ENCODE results near the gene GPD1.
"Not testable (repeated sequence)": the region's sequence is repeated elsewhere in the genome, so short reads cannot be mapped to it uniquely, and the experiment has no call there.

The GPD1 gene

DNA sequence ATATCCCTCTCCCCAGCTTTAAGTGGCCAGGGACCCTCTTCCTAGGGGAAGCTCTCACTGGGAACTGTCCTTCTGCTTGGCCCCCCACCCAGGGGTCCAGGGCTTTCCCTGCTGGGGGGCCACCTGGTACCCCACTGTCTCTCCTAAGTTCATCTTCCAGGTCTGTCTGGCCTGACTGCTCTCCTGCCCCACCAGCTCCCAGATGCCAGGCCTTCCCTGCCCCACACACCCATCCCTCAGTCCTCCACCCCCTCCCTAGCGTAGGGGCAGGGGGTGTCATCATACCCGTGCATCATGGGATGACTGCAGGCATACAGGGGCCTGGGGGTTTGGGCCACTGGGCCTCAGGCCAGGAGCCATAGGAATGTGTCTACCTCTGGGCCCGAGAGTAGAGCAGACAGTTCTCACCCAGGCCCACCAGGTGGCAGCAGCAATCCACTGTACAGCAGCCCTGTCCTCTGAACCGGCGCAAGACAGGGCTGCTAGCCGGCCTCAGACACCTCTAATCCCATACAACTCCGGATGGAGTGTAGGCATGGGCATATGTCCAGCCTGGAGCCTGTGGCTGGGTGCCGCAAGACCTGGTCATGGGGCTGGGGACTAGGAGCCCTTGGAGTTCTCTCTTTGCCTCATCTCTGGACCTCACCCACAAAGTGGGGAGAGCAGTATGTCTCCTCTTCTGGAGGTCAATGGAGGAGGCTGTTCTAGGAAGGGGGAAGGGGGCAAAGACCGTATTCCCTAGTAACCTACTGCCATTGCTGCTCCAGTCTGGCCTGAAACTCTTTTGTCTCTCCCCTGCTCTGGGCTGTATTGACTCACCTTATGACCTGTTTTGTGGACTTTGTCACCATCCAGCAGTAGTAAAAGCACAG is 28.6 kb upstream of the GPD1 start:
- peak; percentile 73 for DNase-seq

DNA sequence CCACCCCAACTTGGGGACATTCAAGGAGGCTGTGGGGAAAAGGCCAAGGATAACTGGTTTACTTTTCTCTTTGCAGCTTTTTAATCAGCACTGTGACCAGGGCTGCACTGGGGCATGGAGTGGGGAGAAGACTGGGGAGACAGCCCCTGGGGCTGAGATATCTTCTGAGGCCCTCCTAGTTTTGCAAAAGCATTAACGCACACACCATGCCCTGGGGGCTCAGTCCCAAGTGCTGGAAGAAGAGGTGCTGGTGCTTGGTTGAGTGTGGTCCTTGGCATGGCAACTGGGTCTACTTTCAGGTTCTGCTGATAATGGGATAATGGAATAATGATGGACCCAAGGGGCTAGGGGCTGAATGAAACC is 28.0 kb upstream of the GPD1 start:
- DNase-seq = no peak

DNA sequence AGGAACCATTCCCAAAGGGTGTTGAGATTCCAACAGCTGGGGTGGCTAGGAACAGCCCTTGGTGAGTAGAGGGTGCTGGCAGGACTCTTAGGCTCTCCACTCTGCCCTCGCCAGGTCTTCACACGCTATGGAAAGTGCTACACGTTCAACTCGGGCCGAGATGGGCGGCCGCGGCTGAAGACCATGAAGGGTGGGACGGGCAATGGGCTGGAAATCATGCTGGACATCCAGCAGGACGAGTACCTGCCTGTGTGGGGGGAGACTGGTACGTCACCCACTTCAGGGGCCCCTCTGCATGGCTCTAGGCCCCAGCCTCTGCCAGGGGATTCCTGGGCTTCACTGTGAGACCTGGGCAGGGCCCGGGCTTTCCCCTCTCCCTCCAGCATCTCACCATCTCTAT is 26.7 kb upstream of the GPD1 start:
- no peak for DNase-seq

DNA sequence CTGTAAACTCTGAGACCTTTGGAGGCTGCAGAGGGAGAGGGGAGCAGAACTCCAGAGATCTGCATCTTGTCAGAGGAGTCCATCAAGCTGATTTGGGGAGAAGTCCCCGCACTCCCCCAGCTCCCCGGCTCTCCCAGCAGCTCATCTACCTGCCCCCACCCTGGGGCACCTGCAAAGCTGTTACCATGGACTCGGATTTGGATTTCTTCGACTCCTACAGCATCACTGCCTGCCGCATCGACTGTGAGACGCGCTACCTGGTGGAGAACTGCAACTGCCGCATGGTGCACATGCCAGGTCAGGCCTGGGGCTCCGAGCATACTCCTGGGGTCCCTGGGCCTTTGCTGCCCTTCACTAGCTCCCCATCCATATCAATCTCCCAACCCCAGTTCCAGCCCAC is 25.5 kb upstream of the GPD1 start:
- no peak for DNase-seq

DNA sequence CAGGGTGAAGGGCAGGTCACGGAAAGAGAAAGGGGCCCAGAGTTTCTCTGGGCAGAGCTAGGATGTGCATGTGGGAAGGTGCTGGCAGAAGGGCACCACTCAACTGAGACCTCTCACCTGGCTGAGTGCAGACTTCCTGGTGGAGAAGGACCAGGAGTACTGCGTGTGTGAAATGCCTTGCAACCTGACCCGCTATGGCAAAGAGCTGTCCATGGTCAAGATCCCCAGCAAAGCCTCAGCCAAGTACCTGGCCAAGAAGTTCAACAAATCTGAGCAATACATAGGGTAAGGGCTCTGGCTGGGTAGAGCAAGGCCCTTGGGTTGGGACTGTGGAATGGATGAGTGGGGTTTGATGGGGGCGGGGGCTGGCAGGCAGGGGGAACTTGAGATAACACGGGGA is 24.0 kb upstream of the GPD1 start:
- DNase-seq = no peak

DNA sequence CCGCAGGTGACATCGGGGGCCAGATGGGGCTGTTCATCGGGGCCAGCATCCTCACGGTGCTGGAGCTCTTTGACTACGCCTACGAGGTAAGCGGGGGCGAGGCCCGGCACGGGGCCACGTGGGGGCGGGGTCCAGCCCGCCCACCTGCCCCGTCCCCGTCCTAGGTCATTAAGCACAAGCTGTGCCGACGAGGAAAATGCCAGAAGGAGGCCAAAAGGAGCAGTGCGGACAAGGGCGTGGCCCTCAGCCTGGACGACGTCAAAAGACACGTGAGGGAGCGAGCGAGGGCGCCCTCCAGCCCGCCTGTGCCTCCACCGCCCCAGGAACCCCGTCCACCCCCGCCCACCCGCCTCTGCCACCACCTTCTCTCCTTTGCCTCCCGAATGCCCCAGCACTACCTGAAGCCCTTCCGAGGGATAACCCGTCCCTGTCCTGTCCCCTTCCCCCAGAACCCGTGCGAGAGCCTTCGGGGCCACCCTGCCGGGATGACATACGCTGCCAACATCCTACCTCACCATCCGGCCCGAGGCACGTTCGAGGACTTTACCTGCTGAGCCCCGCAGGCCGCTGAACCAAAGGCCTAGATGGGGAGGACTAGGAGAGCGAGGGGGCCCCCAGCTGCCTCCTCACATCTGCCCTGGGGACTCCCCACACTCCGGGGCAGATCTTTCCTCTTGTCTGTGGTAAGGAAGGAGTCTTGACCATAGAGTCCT is 22.6 kb upstream of the GPD1 start:
- no peak for DNase-seq

DNA sequence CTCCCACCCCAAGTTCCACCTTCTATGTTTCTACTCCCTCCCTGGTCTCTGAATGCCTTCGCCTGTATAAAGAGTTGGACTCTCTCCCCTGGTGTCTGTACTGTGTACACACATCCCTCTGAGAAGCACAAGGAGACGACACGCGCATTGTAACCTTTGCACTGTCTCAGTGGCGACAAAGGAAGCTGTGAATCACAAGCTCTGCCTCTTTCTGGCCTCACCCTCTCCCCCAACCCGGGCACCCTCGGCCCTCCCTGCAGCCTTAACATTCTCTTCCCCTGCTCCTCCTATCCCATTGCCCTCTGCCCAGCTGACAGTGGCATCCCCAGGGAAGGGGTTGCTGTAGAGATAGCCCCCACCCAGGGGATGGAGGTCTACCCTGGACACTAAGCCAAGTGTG is 21.2 kb upstream of the GPD1 start:
- DNase-seq = no peak

DNA sequence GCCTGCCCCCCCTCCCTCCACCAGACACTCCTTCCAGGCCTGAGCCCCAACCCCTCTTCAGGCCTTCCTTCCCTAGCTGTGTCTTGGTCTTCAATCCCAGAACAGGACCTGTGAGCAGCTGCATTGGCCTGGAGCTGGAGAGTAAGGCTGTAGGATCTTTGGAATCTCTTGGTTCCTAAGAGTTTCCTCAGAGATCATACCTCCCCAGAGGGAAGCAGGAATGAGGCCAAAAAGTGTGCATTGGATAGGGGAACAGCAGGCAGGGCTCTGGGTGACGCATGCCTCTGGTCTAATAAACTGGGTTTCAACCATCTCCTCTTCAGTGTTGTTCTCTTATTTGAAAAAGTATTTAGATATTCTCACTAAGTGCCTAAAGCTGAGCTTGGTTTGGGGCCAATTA is 20.5 kb upstream of the GPD1 start:
- no peak for DNase-seq

DNA sequence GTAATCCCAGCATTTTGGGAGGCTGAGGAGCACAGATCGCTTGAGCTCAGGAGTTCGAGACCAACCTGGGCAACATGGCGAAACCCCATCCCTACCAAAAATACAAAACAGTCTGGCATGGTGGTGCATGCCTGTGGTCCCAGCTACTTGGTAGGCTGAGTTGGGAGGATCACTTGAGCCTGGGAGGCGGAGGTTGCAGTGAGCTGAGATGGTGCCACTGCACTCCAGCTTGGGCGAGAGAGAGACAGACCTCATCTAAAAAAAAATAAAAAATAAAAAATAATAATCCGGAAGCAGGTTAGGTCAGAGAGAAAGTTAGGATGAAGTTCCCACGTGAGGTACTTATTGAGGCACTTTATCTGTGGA is 19.4 kb upstream of the GPD1 start:
- not testable (repeated sequence) for DNase-seq

DNA sequence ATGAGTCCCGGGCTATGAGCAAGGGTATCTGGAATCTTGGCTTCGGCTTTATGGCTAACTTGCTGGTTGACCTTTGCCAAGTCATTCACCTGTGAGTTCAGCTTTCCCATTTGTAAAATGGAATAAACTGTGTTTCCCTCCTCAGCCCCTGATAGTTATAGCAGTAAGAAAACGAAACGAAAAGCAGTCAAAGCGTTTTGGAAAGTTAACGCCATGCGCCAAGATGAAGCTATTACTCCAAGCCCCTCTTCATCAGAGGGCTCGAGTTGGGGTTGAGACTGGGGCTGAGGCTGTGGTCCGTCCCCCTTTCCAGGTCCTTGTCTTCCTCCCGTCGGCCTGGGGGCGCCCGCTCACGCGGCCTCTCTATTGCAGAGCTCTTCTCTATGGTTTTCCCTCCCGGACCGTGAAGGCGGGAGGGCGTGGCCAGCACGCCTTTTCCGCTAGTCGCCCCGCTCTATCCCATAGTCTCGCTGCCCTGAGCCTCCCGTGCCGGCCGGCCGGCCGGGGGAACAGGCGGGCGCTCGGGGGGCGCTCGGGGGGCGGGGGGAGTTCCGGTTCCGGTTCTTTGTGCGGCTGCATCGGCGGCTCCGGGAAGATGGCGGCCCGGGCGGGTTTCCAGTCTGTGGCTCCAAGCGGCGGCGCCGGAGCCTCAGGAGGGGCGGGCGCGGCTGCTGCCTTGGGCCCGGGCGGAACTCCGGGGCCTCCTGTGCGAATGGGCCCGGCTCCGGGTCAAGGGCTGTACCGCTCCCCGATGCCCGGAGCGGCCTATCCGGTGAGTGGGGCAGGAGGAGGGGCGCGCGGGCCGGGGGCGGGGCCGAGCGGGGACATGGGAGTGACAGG is 18.8 kb upstream of the GPD1 start, which contains the start of gene SMARCD1:
TSS of gene SMARCD1 (plus strand) at position 568 of the 840 bp plus-strand sequence. CDS start at position 596, 28 bp downstream.
- DNase-seq = peak; percentile 91

DNA sequence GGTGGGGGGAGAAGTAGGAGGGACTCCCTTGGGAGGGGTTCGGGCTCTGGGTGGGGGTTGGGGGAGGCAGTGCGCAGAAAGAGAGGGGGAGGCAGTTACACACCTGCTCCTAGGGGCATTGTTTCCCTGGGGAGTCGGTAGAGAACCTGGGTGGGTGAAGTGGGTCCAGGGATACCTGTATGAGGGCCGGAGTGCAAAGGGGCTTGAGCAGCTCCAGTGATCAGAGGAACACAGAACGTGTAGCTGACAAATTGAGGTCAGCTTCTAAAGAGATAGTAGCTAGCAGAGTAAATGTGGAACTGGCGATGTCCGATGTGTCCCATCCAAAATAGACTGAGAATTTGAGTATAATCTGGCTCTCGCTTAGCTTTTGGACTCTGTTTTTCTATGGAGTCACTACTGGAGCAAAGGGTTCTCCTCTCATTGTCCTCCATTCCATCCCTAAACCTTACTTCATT is 18.2 kb upstream of the GPD1 start:
- peak; percentile 29 for DNase-seq

DNA sequence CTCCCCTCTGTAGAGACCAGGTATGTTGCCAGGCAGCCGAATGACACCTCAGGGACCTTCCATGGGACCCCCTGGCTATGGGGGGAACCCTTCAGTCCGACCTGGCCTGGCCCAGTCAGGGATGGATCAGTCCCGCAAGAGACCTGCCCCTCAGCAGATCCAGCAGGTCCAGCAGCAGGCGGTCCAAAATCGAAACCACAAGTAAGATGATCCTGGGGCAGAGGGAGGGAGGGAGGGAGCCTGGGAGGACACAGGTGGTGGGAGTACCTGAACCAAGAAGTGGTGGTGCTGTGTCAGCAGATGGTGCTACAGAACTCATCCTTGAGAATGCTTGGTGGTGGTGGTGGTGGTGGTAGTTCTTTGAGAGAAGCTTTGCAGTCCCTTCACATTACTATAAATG is 17.7 kb upstream of the GPD1 start:
- DNase-seq = no peak

DNA sequence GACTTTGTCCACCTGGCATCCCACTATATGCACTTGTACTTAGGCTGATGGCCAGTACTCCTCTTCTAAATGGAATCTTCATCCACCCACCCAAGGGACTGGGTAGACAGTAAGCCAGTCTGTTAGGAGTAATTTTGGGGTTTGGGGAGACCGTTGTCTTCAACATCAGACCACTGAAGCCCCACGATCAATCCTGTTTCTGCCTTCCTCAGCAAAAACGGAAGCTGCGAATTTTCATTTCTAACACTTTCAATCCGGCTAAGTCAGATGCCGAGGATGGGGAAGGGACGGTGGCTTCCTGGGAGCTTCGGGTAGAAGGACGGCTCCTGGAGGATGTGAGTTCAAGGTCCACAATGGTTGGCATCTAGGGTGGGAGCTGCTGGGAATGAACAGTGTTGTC is 16.7 kb upstream of the GPD1 start:
- no peak for DNase-seq

DNA sequence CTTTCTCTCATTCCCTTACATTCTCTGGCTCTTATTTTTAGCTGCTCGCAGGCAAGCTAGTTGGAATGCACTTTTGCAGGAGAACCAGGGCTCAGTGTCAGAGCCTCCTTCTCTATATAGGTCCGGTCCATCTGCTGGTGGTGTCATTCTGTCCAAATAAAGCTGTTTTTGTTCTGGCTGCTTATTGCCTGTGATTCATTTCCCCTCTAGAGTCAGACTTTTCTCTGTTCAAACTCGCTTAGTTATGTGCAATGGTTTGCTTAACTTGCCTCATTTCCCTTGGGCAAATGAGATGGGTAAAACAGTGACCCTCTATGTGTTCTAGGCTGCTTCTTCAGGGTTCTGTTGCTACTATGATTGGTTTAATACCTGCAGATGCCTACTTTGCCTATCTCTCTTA is 15.8 kb upstream of the GPD1 start:
- DNase-seq = no peak

DNA sequence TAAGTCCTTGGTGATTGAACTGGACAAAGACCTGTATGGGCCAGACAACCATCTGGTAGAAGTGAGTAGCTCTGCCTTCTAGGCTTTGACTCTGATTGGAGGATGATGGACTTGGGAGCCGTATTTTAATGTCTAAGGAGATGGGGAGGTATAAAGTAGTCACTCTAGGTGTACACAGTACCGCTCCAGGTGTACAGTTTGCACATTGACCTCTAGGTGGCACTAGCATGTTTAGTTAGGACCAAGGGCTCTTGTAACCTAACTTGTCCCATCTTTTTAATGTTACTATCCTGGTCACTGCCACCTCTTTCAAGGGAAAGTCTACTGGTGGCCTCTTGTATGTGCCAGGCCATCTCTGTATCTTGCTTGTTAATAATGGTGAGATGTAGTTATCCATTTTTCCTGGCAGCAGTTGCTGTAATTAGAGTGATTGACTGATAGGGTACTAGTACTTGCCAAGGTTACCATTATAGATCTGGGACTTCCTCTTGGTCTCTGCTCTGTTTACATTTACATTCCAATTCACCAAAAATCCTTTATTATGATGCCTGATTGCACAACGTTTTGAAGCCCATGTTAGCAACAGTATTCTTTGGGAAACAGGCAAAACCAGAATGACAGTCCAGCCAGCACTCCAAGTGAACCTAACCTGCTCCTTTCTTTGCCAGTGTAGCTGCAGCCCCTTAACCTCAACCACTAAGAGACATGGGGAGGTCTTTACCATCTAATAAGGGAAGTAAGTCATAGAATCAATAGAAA is 15.1 kb upstream of the GPD1 start:
- peak; percentile 17 for DNase-seq

DNA sequence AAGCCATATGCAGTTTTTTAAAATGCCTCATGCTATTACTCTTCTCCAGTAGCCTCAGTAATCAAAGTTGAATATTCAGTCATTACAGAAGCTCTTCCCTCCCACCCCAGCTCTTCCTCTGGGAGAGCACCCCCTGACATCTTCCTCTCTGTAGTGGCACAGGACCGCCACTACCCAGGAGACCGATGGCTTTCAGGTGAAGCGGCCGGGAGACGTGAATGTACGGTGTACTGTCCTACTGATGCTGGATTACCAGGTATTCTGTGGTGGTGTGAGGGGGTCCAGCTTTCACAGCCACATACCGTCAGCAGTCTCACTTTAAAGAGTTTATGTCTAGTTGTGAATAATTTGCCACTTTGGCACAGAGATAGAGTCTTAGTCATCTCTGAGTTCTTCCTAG is 14.1 kb upstream of the GPD1 start:
- DNase-seq = no peak

DNA sequence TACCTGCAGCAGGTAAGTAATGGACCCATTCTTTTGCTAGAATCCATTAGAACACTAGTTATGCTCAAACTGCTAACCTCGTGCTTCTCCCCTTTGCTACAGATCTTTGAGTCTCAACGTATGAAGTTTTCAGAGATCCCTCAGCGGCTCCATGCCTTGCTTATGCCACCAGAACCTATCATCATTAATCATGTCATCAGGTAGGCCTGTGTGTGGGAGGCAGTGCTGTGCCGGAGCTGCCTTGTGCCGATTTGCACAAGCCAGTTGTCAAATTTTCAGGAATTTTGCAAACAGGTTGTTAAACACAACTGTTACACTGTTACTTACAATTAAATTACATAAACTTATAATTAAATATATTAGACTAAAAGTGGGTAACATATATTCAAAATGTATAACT is 13.4 kb upstream of the GPD1 start:
- DNase-seq = no peak

DNA sequence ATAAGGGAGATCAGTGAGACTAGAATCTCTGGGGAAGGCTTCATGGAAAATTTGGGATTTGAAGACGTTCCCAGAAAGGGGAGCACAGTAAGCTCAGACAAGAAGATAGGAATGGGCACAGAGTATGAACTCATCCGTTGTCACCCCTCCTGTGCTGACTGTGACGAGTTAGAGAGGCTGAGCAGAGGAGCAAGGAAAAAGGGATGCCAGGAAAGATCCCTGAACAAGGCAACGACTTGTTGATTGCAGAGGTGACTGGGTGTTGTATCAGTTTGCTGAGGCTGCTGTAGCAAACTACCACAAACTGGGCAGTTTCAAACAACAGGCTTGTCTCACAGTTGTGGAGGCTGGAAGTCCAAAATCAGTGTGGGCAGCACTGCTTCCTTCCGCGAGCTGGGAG is 5.9 kb upstream of the GPD1 start:
- DNase-seq = no peak

DNA sequence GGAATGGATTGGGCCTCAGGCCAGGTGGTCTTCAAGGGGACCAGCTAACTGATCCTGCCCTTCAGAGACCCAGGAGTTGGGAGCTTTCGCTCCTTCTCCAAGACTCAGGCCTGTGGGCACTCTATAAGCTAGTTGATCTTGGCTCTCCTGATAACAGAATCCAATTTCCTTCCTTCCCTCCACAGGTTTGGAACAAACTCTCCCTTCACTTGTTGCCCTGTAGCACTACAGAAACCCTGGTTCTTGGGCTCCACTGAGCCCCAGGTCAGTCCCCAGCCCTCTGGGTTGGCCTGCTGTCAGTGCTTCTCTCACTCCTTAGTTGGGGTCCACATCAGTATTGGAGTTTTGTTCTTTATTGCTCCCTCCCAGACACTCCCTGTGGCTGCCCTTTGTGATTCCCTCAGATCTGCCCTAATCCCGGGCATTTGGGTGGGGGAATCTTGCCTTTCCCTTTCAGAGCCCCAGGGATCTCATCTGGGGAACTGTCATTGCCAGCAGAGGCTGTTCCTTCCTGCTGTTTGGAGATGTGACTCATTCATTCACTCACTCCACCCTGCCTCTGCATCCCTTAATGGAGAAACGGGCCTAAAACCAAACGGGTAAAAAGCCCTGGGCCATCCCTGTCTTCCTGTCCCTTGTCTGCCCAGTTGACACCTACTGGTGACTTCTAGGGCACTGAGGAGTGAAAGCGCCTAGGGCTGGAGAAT is 4.4 kb upstream of the GPD1 start:
- no peak for DNase-seq

DNA sequence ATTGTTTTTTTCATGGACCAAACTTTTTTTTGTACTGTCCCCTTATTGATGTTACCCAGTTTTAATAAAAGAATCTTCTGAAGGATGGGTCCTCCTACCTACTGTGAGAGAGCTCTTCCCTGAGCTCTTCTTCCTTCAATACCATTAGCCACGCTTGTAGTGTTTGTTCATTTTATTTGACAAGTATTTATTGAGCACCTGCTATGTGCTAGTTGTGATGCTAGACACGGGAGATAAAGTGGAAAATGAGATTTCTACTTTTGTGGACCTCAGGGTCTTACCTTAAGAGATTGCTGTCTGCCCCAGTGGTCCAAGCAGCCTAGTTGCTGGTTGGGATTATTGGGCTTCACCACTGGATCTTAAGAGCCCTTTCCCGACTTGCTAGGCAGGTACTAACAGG is 3.2 kb upstream of the GPD1 start:
- DNase-seq = no peak

DNA sequence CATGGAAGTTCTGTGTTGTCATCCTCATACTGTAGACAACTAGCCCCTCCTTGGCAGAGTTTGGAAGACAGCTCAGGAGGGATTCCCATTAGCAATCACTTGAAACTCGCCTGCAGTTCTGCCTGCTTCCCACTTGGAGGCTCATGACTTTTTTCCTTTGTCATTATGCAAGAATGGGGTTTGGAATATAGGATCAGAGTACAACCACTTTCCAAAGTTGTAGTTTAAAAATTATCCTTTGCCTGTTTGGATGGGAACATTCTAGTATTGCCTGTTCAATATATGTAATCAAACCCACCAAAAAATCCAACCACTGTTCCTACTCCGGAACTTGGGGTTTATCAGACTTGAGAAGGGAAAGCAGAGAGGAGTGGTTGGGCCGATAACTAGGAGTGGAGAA is 2.1 kb upstream of the GPD1 start:
- peak; percentile 33 for DNase-seq

DNA sequence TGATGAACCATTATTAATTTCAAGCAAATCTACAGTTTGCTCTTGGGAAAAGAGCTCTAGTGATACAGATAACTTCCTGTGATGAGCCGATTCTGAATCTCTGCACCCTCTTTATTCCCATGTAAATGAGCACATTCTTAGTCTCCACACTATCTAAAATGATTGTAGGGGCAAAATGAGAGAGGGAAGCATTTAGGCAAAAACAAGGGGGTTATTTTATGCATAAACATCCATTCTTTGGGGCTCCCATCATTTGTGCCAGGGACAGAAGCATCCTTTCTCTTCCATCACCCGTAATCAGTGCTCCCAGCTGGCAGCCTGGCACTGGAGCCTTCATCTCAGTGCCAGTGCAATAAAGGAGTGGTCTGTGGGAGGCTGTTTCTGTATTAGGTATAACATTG is 1.7 kb upstream of the GPD1 start:
- no peak for DNase-seq

Measured in NCI-H2227 treated with DMSO at 0.1 percent for 48 hours (cell line).